BLaER1 (cell line): ENCODE data around the gene MTMR1.

Experiments
- H3K27ac ChIP-seq: shearing (Covaris generic); formaldehyde crosslinking; 2 replicates; pipeline ENCODE4 v1.8.1; 2022
- H3K27me3 ChIP-seq: shearing (Covaris generic); formaldehyde crosslinking; 2 replicates; pipeline ENCODE4 v1.8.1; 2022
- H3K36me3 ChIP-seq: shearing (Covaris generic); formaldehyde crosslinking; 2 replicates; pipeline ENCODE4 v1.8.1; 2022
- H3K4me1 ChIP-seq: shearing (Covaris generic); formaldehyde crosslinking; 2 replicates; pipeline ENCODE4 v1.8.1; 2022
- H3K4me2 ChIP-seq: shearing (Covaris generic); formaldehyde crosslinking; 2 replicates; pipeline ENCODE4 v1.8.1; 2022
- H3K4me3 ChIP-seq: shearing (Covaris generic); formaldehyde crosslinking; 2 replicates; pipeline ENCODE4 v1.8.1; 2022
- H3K9ac ChIP-seq: shearing (Covaris generic); formaldehyde crosslinking; 2 replicates; pipeline ENCODE4 v1.8.1; 2022
- H3K9me3 ChIP-seq: shearing (Covaris generic); formaldehyde crosslinking; 2 replicates; pipeline ENCODE4 v1.8.1; 2022
- H4K20me1 ChIP-seq: shearing (Covaris generic); formaldehyde crosslinking; 2 replicates; pipeline ENCODE4 v1.8.1; 2022
- Cebpa-rat ChIP-seq: shearing (Covaris generic); IDR thresholded peaks from 2 replicates; pipeline ENCODE4 v1.8.1; 2022

The MTMR1 gene

DNA sequence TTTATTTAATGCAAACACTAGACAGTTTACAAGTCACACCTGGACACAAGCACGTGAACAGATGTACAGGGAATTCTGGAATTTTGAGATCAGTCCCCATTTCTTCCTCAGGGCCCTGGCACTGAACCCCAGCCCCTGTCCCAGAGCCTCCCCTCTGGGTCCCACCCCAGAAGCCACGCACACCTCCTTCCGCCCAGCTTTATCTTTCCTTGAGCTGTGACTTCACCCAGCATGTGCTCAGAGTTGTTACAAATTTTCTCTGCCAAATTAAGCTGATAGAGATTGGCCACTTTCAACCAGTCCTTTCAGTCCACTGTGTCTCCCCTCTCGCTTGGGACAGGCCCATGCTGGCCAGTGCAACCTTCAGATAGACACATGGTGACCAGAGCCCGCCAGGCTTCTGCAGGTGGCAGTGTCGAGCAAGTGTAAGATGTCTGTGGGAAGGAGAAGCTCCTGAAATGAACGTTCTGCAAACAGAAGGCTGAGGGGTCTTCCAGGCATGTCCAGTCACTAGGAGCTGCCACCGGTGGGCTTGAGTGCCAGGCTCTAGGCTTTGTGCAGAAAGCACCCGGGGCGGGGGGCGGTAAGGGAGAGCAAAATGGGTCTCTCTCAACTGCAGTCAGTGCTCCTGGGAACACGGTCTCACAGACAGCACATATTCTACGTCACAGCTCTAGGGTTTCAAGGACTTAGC lies 73.3 kb downstream of the MTMR1 start:
- TF ChIP-seq Cebpa-rat: no peak
- peaks cover 8% of the 10 kb centered on the region; the same call in 1 of the 2 replicates for H3K4me1 ChIP-seq
- H3K4me2 ChIP-seq: no peak overlapping the region
- H3K27me3 ChIP-seq: 0 out of 2 replicates have a peak, but pooled peaks cover 5% of the 10 kb centered on the region
- no peaks in the 10 kb centered on the region for H4K20me1 ChIP-seq
- H3K9me3 ChIP-seq: no peaks in the 10 kb centered on the region
- H3K36me3 ChIP-seq: no peaks in the 10 kb centered on the region; the same call in 1 of the 2 replicates
- H3K27ac ChIP-seq: no peak overlapping the region
- H3K9ac ChIP-seq: no peak overlapping the region
- H3K4me3 ChIP-seq: no peak overlapping the region

DNA sequence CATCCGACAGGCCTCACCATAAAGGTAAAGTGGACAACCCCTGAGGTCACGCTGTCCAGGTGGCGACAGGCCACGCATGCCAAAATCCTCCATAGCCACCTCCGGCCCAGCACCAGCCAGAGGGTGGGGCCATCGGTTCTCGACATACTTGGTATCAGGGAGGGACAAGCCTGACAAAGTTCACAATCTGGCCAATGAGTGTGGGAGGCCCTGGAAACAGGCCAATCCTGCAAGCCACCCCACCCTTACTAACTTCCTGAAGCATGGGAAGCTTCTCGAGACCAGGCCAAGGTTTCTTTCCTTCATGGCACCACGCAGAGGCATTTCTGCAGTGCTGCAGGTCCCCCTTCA lies 73.8 kb downstream of the MTMR1 start:
- H3K27ac ChIP-seq: no peak overlapping the region
- H4K20me1 ChIP-seq: no peaks in the 10 kb centered on the region
- H3K27me3 ChIP-seq: 0 out of 2 replicates have a peak, but pooled peaks cover 5% of the 10 kb centered on the region
- H3K9me3 ChIP-seq: no peaks in the 10 kb centered on the region
- TF ChIP-seq Cebpa-rat: no peak
- H3K4me1 ChIP-seq: peaks cover 8% of the 10 kb centered on the region; the same call in 1 of the 2 replicates
- no peak overlapping the region for H3K4me3 ChIP-seq
- no peak overlapping the region for H3K4me2 ChIP-seq
- no peak overlapping the region for H3K9ac ChIP-seq
- no peaks in the 10 kb centered on the region; the same call in 1 of the 2 replicates for H3K36me3 ChIP-seq

DNA sequence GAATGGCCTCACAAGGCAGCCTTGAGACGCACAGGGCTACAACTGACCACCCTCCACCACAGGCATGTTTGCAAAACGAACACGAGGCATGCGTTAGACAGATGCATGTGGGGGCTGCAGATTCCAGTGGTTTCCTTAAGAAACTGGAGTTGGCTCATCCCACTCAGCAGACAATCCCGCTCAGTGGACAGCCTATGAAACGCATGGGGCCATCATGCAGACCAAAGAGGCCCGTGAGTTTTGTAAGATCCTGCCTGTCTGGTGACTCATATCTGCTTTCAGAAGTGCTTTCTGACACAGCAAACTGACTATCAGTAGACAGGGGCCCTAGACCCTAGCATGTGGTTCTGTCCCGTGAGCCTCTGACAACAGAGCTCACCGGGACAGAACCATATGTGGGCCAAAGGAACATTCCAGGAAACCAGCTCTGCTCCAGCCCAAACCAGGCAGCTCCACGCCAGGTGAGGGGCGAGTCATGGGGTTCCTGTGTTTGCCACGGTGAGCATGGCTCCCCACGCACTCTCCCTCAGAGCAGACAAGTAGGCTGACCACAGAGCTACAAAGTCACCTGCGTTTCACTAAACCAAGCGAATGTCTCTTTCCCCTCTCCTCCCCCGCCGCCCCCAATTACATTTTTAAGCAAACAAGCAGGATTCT lies 74.4 kb downstream of the MTMR1 start:
- Histone ChIP-seq H3K36me3 (no peaks in the 10 kb centered on the region; the same call in 1 of the 2 replicates), H3K27ac (no peak overlapping the region), H3K27me3 (0 out of 2 replicates have a peak, but pooled peaks cover 5% of the 10 kb centered on the region), H3K4me2 (no peak overlapping the region), H3K4me3 (no peak overlapping the region), H3K4me1 (peaks cover 8% of the 10 kb centered on the region; the same call in 1 of the 2 replicates), H4K20me1 (no peaks in the 10 kb centered on the region), H3K9ac (no peak overlapping the region), H3K9me3 (no peaks in the 10 kb centered on the region)
- no peak for TF ChIP-seq Cebpa-rat

DNA sequence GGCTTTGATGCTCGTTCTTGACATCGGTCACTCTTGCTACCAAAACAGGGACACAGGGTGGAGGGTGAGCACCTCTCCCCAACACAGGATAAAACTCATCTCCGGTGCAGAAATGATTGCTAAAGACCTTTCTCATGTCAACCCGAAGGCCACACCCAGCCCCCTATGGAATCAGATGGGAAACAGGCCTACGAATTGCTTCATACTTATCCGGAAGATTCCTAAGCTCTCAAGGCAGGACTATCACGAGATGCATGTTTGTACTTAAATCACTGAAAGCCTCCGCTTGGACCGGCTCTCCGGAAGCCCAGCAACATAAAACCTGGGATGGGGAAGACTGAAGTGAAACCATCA lies 74.9 kb downstream of the MTMR1 start:
- peaks cover 8% of the 10 kb centered on the region; the same call in 1 of the 2 replicates for H3K4me1 ChIP-seq
- no peak overlapping the region for H3K27ac ChIP-seq
- H3K4me2 ChIP-seq: no peak overlapping the region
- 0 out of 2 replicates have a peak, but pooled peaks cover 5% of the 10 kb centered on the region for H3K27me3 ChIP-seq
- no peaks in the 10 kb centered on the region for H3K9me3 ChIP-seq
- H3K4me3 ChIP-seq: no peak overlapping the region
- no peaks in the 10 kb centered on the region for H4K20me1 ChIP-seq
- H3K9ac ChIP-seq: no peak overlapping the region
- H3K36me3 ChIP-seq: no peaks in the 10 kb centered on the region
- TF ChIP-seq Cebpa-rat: no peak

DNA sequence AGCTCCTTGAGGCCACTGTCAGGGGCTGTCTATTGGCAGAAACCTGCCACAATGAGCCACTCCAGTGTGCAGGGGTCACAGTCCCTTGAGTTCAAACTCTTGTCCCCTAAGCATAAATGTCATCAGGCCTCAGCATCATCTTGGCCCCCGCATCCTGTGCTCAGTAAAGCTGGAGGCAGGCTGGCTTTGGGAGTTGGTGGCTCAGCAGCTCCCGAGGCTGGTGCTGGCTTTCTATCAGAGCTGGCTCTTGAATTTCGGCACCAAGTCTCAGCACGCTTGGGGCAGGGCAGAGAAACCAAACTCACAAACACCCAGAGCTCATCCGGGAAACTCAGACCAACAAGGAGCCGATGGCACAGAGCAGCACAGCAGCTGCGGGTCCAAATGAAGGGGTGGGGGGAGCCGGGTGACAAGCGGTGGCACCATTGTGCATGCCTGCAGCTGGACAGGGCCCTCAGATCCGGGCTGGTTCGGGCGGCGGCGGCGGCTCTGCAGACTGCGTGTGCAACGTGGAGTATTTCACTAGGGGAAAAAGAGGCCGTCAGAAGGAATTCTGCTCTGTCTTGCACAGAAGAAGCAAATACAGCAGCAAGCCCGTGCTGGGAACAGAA lies 75.5 kb downstream of the MTMR1 start:
- Histone ChIP-seq H3K36me3 (no peaks in the 10 kb centered on the region), H3K9me3 (no peaks in the 10 kb centered on the region), H4K20me1 (no peaks in the 10 kb centered on the region), H3K4me3 (no peak overlapping the region), H3K27me3 (0 out of 2 replicates have a peak, but pooled peaks cover 5% of the 10 kb centered on the region), H3K9ac (no peak overlapping the region), H3K4me2 (no peak overlapping the region), H3K4me1 (peaks cover 8% of the 10 kb centered on the region; the same call in 1 of the 2 replicates), H3K27ac (no peak overlapping the region)
- no peak for TF ChIP-seq Cebpa-rat

DNA sequence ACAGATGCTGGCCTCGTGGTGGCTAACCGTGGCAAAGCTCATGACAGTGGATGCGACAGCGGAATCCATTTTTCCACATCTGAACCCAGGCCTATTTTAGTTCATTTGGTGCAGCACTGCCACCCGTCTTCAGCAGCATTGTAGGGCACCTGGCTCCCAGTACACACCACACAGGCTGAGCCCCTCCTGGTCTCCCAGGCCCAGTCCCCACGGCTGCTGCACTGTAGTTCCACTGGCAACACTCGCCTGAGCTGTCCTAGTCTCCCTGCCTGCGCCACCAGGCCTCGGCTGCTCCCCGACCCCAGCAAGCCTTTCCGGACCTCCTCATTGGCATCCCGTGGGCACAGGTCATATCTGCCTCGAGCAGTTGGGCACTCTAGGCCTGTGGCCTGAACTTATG lies 76.2 kb downstream of the MTMR1 start:
- Histone ChIP-seq H3K9me3 (no peaks in the 10 kb centered on the region), H3K4me3 (no peak overlapping the region), H3K36me3 (0 out of 2 replicates have a peak, but pooled peaks cover 3% of the 10 kb centered on the region), H3K4me2 (no peak overlapping the region), H3K27ac (no peak overlapping the region), H3K4me1 (peaks cover 8% of the 10 kb centered on the region; the same call in 1 of the 2 replicates), H4K20me1 (no peaks in the 10 kb centered on the region), H3K9ac (no peak overlapping the region), H3K27me3 (0 out of 2 replicates have a peak, but pooled peaks cover 5% of the 10 kb centered on the region)
- no peak for TF ChIP-seq Cebpa-rat

DNA sequence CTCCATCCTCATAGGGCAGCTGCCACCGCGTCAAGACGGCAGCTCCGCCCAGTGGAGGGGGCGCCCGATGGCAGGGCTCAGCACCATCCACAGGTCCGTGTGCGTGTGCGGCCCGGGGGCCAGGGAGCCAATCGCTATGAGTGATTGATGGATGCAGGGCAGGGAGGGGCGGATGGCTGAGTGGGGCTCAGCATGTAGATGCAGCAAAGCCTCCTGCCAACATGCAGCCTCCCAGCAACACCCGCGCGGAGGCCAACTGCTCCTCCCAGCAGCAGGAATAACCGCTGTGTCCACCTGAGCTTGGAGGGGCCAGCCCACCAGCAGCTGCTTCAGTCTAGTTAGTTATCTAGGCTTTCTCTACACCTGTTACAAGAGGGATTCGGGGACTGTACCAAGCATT lies 77.4 kb downstream of the MTMR1 start:
- Histone ChIP-seq H3K4me2 (no peak overlapping the region), H3K9me3 (no peaks in the 10 kb centered on the region), H3K4me3 (no peak overlapping the region), H3K27me3 (0 out of 2 replicates have a peak, but pooled peaks cover 5% of the 10 kb centered on the region), H3K36me3 (peaks cover 14% of the 10 kb centered on the region; the same call in 1 of the 2 replicates), H3K4me1 (peaks cover 1% of the 10 kb centered on the region; the same call in 1 of the 2 replicates), H3K27ac (no peak overlapping the region), H4K20me1 (no peaks in the 10 kb centered on the region), H3K9ac (no peak overlapping the region)
- TF ChIP-seq Cebpa-rat: no peak

DNA sequence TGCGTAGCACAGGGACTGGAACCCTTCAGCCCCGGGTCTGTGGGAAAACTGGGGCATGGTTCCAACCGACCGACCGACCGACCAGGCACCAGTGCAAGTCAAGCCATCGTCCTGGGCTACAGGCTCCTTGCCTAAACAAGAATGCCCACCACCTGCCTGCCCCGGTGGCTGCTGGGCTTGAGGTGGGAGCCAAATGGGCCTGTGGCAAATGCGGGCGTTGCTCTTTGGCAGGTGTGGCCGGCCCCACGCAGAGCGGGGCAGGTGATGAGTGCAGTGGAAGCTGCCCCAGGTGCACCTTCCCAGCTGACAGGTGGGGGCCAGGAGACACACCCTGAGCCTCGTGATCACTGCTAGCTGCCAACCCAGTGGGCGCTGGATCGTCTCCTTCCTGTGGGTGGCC lies 77.9 kb downstream of the MTMR1 start:
- Histone ChIP-seq H4K20me1 (no peaks in the 10 kb centered on the region), H3K27me3 (0 out of 2 replicates have a peak, but pooled peaks cover 5% of the 10 kb centered on the region), H3K4me1 (no peaks in the 10 kb centered on the region), H3K27ac (no peak overlapping the region), H3K36me3 (peaks cover 18% of the 10 kb centered on the region; the same call in 1 of the 2 replicates), H3K9ac (no peak overlapping the region), H3K9me3 (no peaks in the 10 kb centered on the region), H3K4me2 (no peak overlapping the region), H3K4me3 (no peak overlapping the region)
- no peak for TF ChIP-seq Cebpa-rat

DNA sequence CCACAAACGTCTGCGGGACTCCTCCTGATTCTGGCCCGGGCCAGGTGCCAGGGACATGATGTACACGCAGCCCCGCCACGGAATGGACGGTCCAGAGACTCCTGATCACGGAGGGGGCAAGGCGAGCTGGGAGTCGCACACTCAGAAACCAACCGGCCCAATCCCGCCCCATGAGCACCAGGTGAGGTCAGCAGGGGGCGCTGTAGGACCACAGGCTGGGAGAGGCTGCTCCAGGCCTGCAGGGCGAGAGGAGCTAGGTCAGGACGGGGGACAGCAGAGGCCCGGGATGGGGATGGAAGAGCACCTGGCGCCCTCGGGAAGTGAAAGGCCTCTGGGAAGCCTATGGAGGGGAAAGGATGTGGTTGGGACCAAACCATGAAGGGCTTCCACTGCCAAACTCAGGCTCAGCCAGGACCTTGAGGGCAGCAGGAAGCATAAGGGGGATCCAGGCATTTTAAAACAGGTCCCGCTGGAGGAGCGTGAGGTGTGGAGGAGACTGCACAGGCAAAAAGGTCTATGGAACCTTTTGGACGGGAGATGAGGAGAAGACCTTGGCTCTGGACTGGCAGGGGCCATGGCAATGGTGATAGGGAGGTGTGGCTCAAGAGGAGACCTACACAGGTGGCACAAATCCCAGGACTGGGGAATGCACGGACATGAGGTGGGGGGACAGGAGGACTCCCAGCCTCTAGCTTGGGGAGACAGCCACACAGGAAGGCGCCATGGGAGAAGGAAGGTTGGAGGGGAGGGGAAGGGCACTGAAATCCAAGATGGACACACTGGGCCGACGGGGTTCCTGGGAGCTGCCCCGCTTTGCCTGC lies 79.2 kb downstream of the MTMR1 start:
- Histone ChIP-seq H3K4me1 (no peaks in the 10 kb centered on the region), H3K4me2 (no peak overlapping the region), H3K9ac (no peak overlapping the region), H3K27ac (no peak overlapping the region), H4K20me1 (no peaks in the 10 kb centered on the region), H3K27me3 (0 out of 2 replicates have a peak, but pooled peaks cover 5% of the 10 kb centered on the region), H3K36me3 (peaks cover 22% of the 10 kb centered on the region; the same call in 1 of the 2 replicates), H3K4me3 (no peak overlapping the region), H3K9me3 (no peaks in the 10 kb centered on the region)
- no peak for TF ChIP-seq Cebpa-rat
